ENCODE measurements around the gene PBX1.
"Not testable (repeated sequence)": the region's sequence is repeated elsewhere in the genome, so short reads cannot be mapped to it uniquely, and the experiment has no call there.

PBX1 gene

DNA sequence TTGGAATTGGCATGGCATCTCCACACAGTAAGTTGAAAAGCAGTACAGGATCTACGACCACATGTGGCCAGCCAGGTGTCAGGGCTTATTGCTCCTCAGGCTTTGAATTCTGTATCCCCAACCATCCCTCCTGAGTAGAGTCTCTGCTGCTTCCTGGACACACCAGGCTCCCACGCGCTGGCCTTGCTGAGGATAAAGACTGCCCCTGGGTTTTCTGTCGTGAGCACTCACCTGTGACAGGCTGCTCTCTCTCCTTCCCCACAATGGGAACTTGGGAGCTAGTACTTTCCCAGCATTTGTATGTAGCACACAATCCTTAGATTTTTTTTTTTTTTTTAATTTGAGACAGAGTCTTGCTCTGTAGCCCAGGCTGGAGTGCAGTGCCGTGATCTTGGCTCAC is 33.6 kb downstream of the PBX1 start:
- no peak for DNase-seq

- no peak for DNase-seq
These were observed 36.2 kb downstream of the PBX1 start for GRCh38 chr1:164595212-164595611.

DNA sequence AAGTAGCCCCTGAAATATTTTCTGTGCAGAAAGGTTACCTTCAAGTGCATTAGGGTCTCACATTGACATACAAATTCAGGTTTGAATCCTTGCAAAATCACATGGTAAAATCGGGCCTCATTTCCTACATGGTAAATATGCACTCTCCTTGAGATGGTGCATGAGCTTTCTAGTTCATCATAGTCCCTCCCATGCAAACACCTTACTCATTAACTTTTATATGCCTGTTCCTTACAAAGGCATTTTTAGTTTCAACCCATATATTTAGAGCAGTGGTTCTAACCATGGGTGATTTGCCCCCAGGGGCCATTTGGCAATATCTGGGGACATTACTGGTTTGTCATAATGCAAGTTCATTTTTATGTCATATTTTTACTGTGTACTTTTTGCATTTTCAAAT is 37.2 kb downstream of the PBX1 start:
- no peak for DNase-seq

DNA sequence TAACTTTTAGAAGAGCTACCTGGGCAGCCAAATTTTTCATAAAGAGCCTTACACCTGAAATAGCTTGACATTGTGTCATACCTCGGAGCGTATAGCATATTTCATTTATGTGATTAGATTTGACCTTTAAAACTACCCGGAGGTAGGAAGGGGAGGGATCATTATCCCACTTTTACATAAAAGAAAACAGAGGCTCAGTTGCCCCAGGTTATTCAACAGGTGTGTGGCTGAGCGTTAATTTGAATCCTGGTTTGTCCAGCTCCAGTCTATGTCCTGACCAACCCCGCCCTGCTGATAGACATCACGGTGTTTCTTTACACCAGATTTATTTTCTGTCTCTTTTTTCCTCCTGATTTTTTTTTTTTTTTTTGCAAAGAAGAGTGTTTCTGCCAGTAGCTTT is 39.7 kb downstream of the PBX1 start:
- no peak for DNase-seq

- DNase-seq, result no peak
These were observed 40.3 kb downstream of the PBX1 start for GRCh38 chr1:164599272-164599671.

DNA sequence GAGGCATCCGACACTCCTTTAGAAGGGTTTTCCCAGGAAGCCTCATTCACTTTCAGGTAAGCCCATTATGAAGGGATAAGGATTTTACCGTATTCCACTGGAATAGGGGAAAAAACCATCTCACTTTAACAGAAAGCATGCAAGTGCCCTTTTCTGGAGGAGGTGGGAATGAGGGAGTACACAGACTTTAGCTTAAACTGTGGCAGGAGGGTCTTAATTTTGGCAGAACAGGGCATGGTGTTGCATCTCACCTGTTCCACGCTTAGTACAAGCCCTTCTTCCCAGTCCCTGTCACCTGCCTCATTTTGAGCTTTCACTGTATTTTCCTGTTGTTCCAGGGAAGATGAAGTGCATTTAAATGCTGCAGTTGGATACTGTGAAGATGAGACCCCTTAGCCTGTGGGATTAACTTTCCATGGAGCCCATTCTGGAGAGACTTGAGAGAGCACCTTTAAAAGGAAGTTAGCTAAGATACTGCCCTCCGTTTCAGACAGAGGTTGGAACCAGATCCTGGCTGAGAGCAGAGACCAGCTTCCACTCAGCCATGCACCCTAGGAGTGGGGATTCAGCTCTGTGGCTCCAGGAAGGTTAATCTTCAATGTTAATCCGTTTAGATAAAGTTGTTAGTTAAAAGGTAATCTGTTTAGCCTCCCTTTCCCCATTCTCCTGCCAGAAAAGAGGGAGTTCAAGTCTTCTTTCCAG is 42.6 kb downstream of the PBX1 start:
- no peak for DNase-seq

GRCh38 chr1:164602101-164602422 is 43.1 kb downstream of the PBX1 start:
- DNase-seq, result no peak

- DNase-seq, result peak; percentile 15
These were observed 43.6 kb downstream of the PBX1 start for GRCh38 chr1:164602480-164603093.

DNA sequence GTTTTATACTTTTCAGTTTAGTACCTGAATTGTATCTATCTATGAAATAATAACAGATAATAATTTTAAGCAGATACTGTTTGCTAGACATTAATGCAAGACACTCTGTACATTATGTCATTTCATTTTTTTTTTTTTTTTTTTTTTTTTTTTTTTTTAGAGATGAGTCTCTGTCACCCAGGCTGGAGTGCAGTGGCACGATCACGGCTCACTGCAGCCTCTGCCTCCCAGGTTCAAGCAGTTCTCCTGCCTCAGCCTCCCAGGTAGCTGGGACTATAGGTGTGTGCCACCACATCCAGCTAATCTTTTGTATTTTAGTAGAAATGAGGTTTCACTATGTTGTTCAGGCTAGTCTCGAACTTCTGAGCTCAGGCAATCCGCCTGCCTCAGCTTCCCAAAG is 44.8 kb downstream of the PBX1 start:
- not testable (repeated sequence) for DNase-seq

DNA sequence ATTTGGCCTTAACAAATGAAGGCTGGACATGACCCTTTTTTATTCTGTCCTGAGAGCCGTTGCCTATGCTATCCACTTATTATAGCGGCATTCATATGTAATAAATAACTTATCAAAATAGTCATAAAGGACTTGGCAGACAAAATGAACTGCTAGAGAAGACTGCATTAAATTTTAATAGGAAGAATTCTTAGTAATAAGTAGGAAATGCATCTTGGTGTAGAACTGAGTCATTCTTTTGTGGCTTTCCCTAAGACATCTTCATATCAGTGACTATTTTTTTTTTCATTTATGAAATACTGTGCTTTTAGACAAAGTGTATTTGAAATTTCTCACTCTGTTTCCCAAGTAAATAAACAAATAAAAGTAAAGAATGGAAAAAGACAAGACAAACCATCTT is 45.6 kb downstream of the PBX1 start:
- no peak for DNase-seq

DNA sequence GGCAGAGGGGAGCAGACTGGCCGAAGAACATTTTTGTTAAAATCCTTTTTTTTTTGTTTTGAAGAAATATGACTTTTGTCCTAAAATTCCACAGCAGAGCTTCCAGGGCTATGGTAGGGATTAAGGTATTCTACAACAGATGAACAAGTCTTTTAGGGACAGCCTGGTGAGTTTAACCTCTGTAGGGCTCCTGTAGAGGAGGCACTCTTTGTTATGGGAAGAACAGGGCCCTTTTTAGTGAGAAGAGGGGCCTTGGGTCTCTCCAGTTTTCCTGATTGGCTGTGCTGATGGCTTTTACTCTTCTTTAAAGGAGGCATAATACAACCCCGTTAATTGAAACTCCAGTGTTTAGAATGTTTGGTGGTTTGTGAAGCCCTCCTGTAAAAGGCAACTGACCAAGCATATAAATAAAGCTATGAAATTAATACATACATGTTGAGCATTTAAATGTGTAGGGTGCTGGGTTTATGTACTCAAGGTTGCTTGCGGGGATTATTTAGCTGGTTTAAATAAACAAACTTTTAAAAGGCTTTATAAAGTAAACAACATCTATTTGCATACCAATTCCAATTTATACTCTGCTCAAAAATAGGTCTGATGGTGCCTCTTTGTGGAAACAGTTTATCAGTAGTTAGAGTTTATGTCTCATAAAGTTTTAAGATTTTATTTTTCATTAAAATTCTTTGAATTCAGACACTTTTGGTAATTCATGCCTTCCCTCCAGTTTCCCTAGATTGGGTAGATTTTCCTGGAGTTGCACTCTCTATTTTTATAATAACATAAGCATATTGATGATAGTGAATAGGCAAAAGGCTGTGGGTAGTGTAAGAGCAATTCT is 46.5 kb downstream of the PBX1 start:
- no peak for DNase-seq

GRCh38 chr1:164607351-164607750 is 48.4 kb downstream of the PBX1 start:
- no peak for DNase-seq

DNA sequence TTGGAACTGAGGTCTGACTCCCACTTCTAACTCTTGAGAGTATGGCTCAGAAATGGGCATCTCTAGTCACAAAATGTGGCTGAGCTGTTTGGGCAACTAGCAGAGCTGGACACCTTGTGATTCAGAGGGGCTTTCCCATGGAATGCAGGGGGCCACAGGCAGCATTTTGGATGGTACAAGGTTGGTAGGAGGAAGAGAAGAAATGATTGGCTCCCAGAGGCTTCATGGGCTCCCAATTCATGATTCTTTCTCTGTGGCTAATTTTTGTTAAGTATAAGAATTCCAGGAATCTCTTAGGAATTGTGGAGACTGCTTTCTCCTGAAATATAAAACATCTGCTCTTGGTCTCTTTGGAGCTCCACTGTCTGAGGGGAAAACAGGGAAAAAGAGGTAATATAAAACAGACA is 49.7 kb downstream of the PBX1 start:
- no peak for DNase-seq

DNA sequence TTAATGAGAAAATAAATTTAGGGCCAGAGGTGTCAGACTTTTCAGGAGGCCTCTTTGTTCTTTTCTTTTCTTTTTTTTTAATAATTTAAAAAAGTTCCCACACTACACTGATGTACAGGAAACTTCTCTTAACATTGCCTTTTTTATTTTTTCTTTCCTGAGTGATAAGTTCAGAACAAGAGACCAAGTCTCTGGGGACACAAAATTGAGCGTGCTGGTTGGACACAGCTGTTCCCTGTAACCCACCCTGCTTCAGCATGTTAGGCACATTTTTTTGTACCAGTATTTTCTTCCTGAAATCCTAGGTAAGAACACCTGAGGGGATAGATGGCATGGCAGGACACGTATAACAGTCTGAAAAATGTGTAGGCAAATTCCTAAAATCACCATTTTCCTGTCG is 50.1 kb downstream of the PBX1 start:
- no peak for DNase-seq

GRCh38 chr1:164610538-164611222 is 51.7 kb downstream of the PBX1 start:
- no peak for DNase-seq

DNA sequence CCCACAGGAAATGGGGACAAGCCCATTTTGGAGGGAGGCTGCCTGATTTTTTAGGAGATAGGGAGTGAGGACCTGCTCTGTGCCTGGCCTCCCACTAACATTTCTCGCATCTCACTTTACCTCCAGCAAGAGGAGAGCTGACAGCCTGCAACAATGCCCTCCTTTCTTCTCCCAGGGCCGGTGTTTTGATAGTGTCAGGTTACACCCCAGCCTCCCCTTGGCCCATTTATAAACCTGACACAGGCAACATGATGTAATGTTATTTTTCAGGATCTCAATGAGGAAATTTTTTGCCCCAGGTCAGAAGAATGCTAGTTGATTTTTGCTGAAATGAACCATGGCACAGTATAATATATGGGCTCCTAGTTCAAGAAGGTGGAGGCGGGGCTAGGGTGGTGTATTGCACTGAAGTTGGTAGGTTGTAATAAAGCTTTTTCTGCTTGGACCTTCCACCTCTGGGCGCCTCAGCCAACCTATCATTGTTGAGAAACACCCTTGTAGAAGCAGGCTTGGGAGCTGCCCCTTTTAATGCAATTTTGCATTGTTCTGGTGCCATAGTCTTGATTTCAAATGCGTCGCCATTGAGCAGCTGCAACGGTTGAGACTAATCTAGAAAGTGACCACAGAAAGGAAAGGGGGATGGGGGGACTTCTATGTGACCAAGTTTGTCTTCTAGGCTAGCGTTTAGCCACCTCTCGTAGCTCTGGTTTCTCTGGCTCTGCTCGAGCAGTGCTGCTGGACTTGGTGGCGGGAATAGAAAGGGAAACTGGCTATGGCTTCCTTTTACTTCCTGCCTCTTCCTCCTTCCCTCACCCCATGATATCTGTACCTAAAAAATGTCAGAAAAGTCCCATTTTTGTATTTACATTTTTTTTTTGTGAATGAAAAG is 53.0 kb downstream of the PBX1 start:
- no peak for DNase-seq

- DNase-seq, result no peak
These were observed 54.2 kb downstream of the PBX1 start for GRCh38 chr1:164613176-164613575.

DNA sequence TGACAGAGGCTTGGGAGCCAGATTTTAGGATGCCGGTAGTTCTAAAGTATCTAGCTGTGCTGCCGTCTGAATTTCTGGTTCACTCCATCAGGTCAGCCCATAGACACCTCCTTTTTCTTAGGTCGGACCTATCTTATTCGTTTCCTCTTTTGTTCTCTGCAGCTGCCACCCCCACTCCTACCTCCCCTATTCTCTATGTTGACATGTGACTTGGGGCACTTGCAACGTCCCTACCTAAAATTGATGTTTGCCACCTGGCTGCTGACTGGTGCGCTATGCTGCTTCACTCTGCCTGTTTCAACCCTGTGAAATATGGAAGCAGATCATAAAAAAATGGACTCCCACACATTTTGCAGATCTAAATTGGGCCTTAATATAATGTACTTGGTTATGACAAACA is 55.3 kb downstream of the PBX1 start:
- DNase-seq, result no peak

DNA sequence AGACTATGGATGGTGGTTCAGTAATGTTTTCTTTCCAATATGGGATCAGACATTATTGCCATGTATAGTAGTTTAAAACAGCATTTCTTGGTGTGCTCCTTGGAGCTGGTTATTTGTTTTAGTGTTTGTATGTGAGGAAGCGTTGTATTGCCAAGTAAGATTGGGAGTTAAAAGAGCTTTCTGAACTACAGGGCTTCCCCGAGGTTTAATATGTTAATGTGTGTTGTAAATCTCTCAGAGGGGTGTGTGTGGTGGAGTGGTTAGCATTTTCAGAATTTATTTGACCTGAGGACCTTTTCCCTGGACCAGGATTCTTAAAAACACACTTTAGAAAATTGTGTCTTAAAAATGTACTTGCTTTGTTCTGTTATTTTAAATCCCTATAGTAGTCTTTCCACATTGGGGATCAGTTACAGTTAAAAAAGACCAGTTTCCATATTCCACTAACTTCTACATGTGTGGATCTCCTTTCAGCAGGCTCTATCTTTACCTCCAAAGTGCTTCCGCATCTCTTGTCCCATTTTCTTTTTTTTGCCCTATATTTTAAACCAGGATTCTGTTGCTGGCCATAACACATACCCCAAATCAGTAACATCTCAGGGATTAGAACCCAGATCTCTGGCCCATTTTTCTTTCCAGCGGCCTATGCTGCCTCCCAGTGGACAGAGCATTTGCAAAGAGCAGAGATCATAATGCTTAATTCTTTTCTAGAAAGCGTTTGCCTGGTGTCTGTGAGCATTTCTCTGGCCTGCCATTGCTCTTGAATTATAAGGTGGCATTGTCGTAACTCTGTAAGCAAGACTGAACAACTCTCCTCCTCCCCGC is 58.6 kb downstream of the PBX1 start:
- peak; percentile 45 for DNase-seq

DNA sequence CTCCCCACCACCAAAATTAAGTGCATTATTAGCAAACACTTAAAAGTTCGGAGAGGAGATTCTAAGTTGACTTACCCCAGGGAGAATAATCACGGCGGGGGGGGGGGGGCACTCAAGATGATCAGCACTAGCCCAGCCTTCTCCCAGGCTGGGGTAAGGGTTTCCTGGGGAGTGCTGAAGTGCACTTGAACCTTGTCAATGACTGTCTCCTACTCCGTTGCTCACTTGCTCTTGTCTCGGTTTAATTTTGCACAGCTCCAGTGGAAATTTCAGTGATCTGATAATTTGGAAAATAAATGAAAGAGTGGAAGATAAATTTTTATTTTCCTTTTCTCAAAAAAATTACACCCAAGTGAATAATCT is 59.2 kb downstream of the PBX1 start:
- DNase-seq, result no peak

DNA sequence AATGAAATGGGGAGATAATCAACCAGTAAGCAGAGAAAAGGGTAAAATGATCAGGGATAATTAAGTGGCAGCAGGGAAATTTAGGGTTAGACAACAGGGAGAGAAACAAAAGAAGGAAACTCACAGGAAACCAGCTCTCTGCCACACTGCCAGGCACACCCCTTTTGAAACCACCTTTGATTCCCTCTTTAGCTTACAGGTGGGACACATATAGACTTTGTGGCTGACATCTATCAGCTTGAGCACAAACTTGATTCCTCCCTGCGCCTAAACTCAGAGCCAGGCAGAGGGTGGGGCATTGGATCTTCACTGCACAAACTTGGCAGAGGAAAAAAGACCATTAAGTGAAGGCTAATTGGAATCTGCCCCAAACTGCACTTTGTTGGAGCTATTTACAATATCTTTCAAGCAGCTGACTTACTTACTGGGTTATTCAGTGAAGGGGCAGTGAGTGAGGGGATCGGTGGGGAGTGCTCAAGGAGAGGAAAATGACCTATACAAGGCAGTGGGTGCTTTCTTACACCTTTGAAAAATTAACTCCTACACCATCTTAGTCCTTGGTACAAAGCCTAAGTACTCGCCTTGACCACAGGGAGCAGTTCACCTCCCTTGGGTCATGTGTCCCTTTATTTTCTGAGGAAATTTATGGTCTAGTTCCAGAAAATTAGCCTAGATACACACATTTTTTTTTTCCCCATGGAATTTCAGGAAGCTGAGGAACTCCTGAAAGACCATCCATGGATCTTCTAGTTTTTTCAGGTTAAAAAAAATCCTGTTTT is 60.2 kb downstream of the PBX1 start:
- DNase-seq, result no peak
